GM19238 (cell line): ENCODE data around the gene SLC26A9.
"Not testable (repeated sequence)": the region's sequence is repeated elsewhere in the genome, so short reads cannot be mapped to it uniquely, and the experiment has no call there.

Source experiments
- DNase-seq: peaks from one replicate; pipeline ENCODE4 v3.0.0; 2011; ENCODE audit warnings: low spot score; ENCODE audit not compliant: insufficient read length

SLC26A9 gene

DNA sequence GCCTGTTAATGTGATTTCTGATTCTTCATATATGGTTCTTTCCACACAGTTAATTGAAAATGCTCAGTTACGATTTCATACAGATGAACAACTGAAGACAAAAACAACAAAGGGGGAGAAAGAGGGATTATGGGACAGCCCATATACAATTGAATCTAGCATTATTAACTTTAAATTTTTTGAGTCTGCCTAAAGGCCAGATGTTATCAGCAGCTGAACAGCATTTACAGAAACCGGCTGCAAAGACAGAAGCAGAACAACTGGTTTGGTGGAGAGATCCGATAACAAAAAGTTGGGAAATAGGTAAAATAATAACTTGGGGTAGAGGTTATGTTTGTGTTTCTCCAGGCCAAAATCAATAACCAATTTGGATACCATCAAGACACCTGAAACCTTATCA is 49.1 kb downstream of the SLC26A9 start:
- not testable (repeated sequence) for DNase-seq

GRCh38 chr1:205892175-205892574 is 51.1 kb downstream of the SLC26A9 start:
- not testable (repeated sequence) for DNase-seq

GRCh38 chr1:205891481-205891880 is 51.8 kb downstream of the SLC26A9 start:
- DNase-seq, result not testable (repeated sequence)

DNA sequence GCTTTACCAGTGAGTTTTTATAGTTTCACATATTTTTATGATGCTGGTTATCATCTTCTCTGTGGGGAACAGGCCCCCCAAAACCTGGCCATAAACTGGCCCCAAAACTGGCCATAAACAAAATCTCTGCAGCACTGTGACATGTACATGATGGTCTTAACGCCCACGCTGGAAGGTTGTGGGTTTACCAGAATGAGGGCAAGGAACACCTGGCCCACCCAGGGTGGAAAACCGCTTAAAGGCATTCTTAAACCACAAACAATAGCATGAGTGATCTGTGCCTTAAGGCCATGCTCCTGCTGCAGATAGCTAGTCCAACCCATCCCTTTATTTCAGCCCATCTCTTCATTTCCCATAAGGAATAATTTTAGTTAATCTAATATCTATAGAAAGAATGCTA is 52.6 kb downstream of the SLC26A9 start:
- not testable (repeated sequence) for DNase-seq

DNA sequence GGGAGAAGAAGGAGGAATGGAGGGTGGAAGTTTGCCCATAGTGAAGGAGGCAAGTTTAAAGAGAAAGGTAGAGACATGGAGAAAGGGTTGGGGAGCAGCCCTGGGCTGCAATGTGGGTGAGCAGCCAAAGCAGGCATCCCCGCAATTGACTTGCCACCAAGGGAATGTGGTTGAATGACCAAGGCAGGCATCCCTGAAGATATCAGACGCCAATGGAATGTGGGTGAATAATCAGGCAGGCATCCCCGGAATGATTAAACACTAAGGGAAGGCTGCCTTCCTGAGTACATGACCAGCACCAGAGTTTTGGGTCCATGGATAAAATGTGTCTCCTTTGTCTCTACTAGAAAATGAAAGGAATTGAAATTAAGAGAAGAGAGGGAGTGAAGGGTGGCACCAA is 53.5 kb downstream of the SLC26A9 start:
- DNase-seq, result not testable (repeated sequence)

- not testable (repeated sequence) for DNase-seq
These were observed 54.2 kb downstream of the SLC26A9 start for GRCh38 chr1:205889006-205889405.

DNA sequence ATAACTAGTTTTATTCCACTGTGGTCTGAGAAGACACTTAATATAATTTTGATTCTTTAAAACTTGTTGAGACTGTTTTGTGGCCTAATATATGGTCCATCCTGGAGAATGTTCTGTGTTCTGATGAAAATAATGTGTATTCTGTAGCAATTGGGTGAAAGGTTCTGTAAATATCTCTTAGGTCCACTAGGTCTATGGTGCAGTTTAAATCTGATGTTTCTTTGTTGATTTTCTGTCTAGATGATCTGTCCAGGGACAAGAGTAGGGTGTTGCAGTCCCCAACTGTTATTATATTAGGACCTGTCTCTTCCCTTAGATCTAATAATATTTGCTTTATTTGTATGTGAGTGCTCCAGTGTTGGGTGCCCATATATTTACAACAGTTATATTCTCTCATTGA is 59.5 kb downstream of the SLC26A9 start:
- DNase-seq, result no peak

- DNase-seq, result no peak
These were observed 62.3 kb downstream of the SLC26A9 start for GRCh38 chr1:205880923-205881322.

DNA sequence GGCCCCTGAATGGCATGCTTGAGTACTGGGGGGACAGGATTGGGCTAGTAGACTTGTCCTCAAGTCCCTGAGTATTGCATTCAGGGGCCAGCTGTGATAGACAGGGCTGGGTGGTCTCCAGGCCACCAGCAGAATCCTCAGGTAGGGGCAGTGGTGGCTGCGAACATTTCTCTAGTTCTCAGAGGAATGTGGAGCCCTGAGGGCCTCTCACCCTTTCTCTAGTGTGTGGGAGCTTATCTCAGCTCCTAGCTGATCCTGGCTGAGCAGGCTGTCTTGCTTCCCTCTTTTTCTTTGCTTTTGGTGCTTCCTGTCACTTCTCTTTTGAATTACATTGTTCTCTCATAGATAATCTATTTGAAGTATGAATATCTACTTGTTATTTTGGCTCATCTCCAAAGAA is 63.3 kb downstream of the SLC26A9 start:
- no peak for DNase-seq

GRCh38 chr1:205878026-205878425 is 65.2 kb downstream of the SLC26A9 start:
- DNase-seq, result no peak

- not testable (repeated sequence) for DNase-seq
These were observed 70.1 kb downstream of the SLC26A9 start for GRCh38 chr1:205873148-205873547.

- DNase-seq, result no peak
These were observed 73.0 kb downstream of the SLC26A9 start for GRCh38 chr1:205870236-205870635.
